Small intestine (tissue), 7 donors: ENCODE results near the gene TEDC1. TPM values are rescaled to one million over a fixed set of nuclear protein-coding genes. Genes with fewer than 3 reads are reported as not detected.

Experiments used
- DNase-seq, 2 donors: peaks; one replicate each; pipeline versions ENCODE4 v3.0.0 to v3.0.0-alpha.2; 2013
- FAIRE-seq: peaks from 2 replicates; lab custom pipeline; 2012; peaks lifted over from hg19 to GRCh38; lab: Jason Lieb, UNC
- H3K27ac ChIP-seq, 3 donors: one replicate each; pipeline ENCODE4 v1.5.1; 2013; ENCODE audit warnings: low read length in 2 of 3, mild to moderate bottlenecking in 2 of 3, control low read depth in 1 of 3, inconsistent platforms in 1 of 3, low read depth in 1 of 3, moderate library complexity in 1 of 3
- H3K27me3 ChIP-seq, 3 donors: one replicate each; pipeline ENCODE4 v1.6.1; 2013; ENCODE audit warnings: low read length in 3 of 3, inconsistent platforms in 1 of 3; ENCODE audit not compliant: control insufficient read depth in 3 of 3, insufficient read depth in 3 of 3
- H3K36me3 ChIP-seq, 3 donors: one replicate each; pipeline ENCODE4 v1.6.1; 2013; ENCODE audit warnings: low read length in 3 of 3, inconsistent platforms in 1 of 3, low read depth in 1 of 3, mild to moderate bottlenecking in 1 of 3, moderate library complexity in 1 of 3; ENCODE audit not compliant: control insufficient read depth in 3 of 3, insufficient read depth in 2 of 3
- H3K4me1 ChIP-seq, 3 donors: one replicate each; pipeline ENCODE4 v1.6.1; 2013; ENCODE audit warnings: low read length in 2 of 3, inconsistent platforms in 1 of 3, low read depth in 1 of 3, mild to moderate bottlenecking in 1 of 3, moderate library complexity in 1 of 3; ENCODE audit not compliant: control insufficient read depth in 3 of 3, insufficient read depth in 2 of 3
- H3K4me3 ChIP-seq, 3 donors: one replicate each; pipeline ENCODE4 v1.5.1; 2013; ENCODE audit warnings: low read length in 3 of 3, control low read depth in 1 of 3, inconsistent platforms in 1 of 3, low read depth in 1 of 3, mild to moderate bottlenecking in 1 of 3, moderate library complexity in 1 of 3
- H3K9me3 ChIP-seq, 2 donors: one replicate each; pipeline ENCODE4 v1.6.1; 2013; ENCODE audit warnings: low read depth in 1 of 2, low read length in 1 of 2; ENCODE audit not compliant: control insufficient read depth in 2 of 2, insufficient read depth in 1 of 2
- WGBS, 3 donors: extraction: QIAGEN DNeasy Blood & Tissue Kit; methylation state at CpG; one replicate each; pipeline ENCODE4 v1.1.7; 2013; 5-methylcytosine and 5-hydroxymethylcytosine counted together
- polyA plus RNA-seq, 4 donors: library from polyadenylated mRNA; stranded (reverse) in 3 of 4; unstranded in 1 of 4; fragments of 200-250 nt in 3 of 4; fragments of 120-200 nt in 1 of 4; gene quantifications; one replicate each; pipeline versions ENCODE4 v1.2.1 to v1.2.3, GENCODE V29; 2013
- donor health status: healthy with polysubstance abuse.
- donor health status: control.
- donor health status: control.
- donor health status: Bipolar disorder and iron deficiency.
- donor health status: healthy.

The TEDC1 gene
- polyA plus RNA-seq, 4 donors: 6.6 to 28.0 (median 23.8) TPM

DNA sequence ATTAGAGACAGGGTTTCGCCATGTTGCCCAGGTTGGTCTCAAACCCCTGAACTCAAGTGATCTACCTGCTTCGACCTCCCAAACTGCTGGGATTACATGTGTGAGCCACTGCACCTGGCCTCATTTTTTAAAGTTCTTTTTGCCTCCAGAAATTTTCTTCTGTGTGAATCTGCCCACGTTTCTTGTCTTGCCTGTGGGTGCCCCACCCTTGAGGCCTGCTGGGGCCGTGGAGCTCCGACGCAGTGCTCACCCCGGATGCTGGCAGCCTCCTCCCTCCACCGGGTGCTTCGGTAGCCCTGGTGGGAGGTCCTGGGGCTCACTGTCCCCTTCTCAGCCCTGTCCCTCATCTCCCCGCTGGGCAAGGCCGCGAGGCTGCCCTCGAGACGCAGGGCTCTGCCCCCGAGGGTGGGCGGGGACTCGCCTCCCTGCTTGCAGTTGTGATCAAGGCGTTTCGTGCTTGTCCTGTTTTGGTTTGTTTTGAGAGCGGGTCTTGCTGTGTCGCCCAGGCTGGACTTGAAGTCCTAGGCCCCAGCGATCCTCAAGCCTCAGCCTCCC, 35.9 kb upstream of the TEDC1 start:
- peaks cover 2 to 81% (median 4%) of the 10 kb centered on the region in 3 donors for H3K36me3 ChIP-seq
- no peak overlapping the region for H3K4me3 ChIP-seq
- peaks cover 0 to 12% (median 0%) of the 10 kb centered on the region in 3 donors for H3K4me1 ChIP-seq
- H3K27ac ChIP-seq: peak overlapping the region in 1 of 3 donors; percentile 48
- no peak for DNase-seq
- FAIRE-seq: no peak
- H3K27me3 ChIP-seq: no peaks in the 10 kb centered on the region
- no peaks in the 10 kb centered on the region for H3K9me3 ChIP-seq
- 92% methylated on average over 22 of the region's 22 CpGs for WGBS, 3 donors

DNA sequence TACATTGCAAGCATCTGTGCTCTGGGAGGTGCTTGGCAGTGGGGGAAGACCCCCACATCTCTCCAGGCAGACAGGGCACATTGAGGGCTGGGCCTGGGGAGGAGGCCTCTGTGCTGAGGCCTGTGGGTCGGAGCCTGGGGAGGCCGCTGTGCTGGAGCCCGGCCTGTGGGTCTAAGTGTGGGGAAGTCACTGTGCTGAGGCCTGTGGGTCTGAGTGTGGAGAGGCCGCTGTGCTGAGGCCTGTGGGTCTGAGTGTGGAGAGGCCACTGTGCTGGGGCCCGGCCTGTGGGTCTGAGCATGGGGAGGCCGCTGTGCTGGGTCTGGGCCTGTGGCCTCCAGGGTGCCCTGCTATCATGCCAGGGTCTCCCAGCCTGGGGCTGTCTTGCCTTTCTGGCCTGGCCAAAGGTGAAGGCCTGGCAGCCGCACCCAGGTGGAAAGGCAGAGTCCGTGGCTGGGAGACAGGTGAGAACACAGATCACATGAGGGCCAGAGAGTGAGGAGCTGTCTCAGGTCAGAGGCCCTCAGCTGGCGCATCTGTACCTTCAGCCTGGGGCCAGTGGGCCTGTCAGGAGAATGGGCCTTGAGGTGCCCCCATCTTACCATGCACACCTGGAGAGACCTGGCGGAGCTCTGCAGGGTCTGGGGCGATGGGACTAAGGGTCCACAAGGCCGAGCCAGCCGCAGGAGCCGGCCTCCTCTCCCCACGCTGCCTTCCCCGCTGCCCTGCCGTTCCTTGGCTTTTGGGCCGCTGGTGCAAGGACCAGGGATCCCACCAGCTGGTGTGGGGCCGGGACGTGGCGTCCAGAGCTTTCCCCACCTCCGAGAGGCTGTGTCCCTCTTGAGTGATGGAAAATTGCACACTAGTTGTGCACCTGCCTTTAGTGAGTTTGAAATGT, 35.0 kb upstream of the TEDC1 start:
- WGBS, 3 donors: 82 to 87% (median 83%) methylated on average over 22 of the region's 22 CpGs
- Histone ChIP-seq H3K4me1 (peaks cover 0 to 12% (median 0%) of the 10 kb centered on the region in 3 donors), H3K4me3 (no peak overlapping the region), H3K9me3 (no peaks in the 10 kb centered on the region), H3K27me3 (no peaks in the 10 kb centered on the region), H3K36me3 (peaks cover 4 to 81% (median 5%) of the 10 kb centered on the region in 3 donors), H3K27ac (peak overlapping the region in 2 of 3 donors; percentile 34 to 48)
- DNase-seq (peak; percentile 57 to 75), FAIRE-seq (no peak)

DNA sequence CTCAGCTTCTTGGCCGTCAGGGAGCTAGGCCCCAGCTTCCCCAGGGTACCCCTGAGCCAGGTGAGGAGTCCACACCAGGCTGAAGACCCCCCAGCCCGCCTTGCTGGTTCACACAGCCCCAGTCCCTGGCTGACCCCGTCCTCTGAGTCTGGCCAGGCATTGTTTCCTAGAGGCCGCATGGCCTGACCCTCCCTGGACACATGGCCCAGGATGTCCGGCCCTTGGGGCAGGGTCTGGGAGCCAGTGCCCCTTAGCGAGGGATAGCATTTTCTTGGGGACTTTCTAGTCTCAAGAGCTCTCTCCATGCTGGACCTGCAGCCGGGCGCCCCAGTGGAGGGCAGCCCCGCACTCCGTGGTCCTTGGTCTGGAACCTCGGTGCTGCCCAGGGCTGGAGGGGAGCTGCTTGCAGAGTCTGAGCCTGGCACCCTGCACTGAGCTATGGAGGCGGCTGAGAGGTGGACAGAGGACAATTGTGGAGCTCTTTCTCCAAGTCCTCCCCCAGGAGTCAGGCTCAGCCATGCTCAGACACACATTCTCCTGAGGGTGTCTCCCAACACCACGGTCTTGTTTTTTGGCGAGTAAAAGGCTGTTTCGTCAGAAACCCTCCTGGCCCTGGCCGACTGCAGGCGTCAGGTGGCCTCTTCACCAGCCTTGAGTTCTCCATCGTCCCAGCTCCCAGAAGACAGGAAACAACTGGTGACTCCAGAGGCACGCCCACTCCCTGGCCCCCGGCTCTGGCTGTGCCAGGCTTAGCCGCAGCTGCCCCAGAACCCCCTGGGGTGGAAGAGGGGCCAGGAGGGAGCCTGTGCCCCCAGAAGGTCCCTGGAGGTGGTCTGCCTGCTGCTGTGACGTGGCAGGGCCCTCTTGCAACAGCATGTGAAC, 34.1 kb upstream of the TEDC1 start:
- Histone ChIP-seq H3K4me1 (peaks cover 0 to 12% (median 0%) of the 10 kb centered on the region in 3 donors), H3K27ac (no peak overlapping the region), H3K4me3 (no peak overlapping the region), H3K9me3 (no peaks in the 10 kb centered on the region), H3K27me3 (no peaks in the 10 kb centered on the region), H3K36me3 (peaks cover 4 to 83% (median 5%) of the 10 kb centered on the region in 3 donors)
- FAIRE-seq: no peak
- 89 to 94% (median 90%) methylated on average over 22 of the region's 22 CpGs for WGBS, 3 donors
- no peak for DNase-seq

DNA sequence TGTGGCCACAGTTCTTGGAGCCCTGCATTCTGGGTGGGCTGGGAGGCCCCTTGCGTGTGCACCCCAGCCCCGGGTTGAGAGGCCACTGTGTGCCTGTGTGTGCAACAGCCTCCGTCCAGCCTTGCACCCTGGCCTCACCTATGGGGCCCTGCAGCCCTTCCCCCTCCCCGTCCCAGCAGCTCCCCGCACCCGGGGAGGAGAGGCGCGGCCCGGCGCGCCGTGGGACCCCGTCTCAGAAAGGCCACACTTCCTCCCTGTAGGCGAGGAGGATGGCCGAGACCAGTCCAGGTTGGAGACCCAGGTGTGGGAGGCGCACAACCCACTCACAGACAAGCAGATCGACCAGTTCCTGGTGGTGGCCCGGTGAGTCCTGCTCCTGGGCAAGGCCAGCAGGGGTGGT, 33.0 kb upstream of the TEDC1 start:
- H3K4me1 ChIP-seq: peaks cover 0 to 12% (median 0%) of the 10 kb centered on the region in 3 donors
- DNase-seq (no peak), FAIRE-seq (no peak)
- WGBS, 3 donors: 87 to 95% (median 88%) methylated on average over 15 to 18 of the region's 18 CpGs
- peaks cover 4 to 80% (median 5%) of the 10 kb centered on the region in 3 donors for H3K36me3 ChIP-seq
- H3K9me3 ChIP-seq: no peaks in the 10 kb centered on the region
- H3K4me3 ChIP-seq: no peak overlapping the region
- no peak overlapping the region for H3K27ac ChIP-seq
- H3K27me3 ChIP-seq: no peaks in the 10 kb centered on the region

DNA sequence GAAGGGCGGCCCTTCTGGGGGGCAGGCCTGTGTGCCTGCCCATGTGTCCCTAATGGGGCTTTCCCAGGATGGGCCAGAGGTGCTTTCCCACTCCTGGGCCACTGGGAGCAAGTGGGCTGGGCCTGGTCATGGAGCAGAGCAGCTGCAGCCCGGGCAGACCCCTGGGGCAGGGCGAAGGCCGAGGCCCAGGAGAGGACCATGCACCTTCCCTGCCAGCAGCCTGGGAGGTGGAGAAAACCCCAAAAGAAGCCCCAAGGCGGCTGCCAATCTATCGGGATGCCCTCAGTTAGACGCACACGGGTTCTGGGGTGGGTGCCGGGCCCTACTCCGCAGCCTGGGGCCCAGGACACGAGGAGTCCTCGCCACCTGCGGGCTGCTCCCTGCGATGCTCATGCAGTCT, 32.5 kb upstream of the TEDC1 start:
- FAIRE-seq (no peak), DNase-seq (no peak)
- WGBS, 3 donors: 85 to 99% (median 88%) methylated on average over 11 to 14 of the region's 14 CpGs
- no peak overlapping the region for H3K4me3 ChIP-seq
- no peaks in the 10 kb centered on the region for H3K9me3 ChIP-seq
- peaks cover 0 to 12% (median 0%) of the 10 kb centered on the region in 3 donors for H3K4me1 ChIP-seq
- no peak overlapping the region for H3K27ac ChIP-seq
- peaks cover 4 to 81% (median 5%) of the 10 kb centered on the region in 3 donors for H3K36me3 ChIP-seq
- H3K27me3 ChIP-seq: no peaks in the 10 kb centered on the region

DNA sequence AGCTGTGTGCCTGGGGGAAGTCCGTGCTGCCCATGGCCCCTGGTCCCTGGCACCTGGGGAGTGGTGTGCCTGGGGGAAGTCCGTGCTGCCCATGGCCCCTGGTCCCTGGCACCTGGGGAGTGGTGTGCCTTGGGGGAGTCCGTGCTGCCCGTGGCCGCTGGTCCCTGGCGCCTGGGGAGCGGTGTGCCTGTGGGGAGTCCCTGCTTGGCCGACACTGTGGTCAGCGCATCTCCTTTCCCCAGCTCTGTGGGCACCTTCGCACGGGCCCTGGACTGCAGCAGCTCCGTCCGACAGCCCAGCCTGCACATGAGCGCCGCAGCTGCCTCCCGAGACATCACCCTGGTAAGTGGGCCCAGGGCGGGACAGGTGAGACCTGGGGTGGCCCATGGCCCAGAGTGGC, 30.9 kb upstream of the TEDC1 start:
- Histone ChIP-seq H3K4me1 (peaks cover 0 to 12% (median 0%) of the 10 kb centered on the region in 3 donors), H3K27ac (no peak overlapping the region), H3K27me3 (no peaks in the 10 kb centered on the region), H3K36me3 (peaks cover 3 to 80% (median 7%) of the 10 kb centered on the region in 3 donors), H3K4me3 (no peak overlapping the region), H3K9me3 (no peaks in the 10 kb centered on the region)
- DNase-seq (no peak), FAIRE-seq (no peak)
- WGBS, 3 donors: 95 to 100% (median 97%) methylated on average over 15 to 17 of the region's 17 CpGs

DNA sequence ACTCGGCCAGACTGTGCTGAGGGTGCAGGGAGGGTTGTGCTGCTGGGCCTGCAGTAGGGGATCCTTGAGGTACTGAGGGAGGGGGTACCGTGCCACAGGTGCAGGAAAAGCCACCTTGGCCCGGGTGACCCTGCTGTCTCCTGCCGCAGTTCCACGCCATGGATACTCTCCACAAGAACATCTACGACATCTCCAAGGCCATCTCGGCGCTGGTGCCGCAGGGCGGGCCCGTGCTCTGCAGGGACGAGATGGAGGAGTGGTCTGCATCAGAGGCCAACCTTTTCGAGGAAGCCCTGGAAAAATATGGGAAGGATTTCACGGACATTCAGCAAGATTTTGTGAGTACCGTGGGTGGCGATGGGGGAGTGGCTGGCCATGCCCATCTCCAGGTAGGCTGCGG, 30.4 kb upstream of the TEDC1 start:
- no peak overlapping the region for H3K4me3 ChIP-seq
- peaks cover 3 to 80% (median 7%) of the 10 kb centered on the region in 3 donors for H3K36me3 ChIP-seq
- no peaks in the 10 kb centered on the region for H3K27me3 ChIP-seq
- FAIRE-seq: no peak
- peaks cover 0 to 9% (median 0%) of the 10 kb centered on the region in 3 donors for H3K4me1 ChIP-seq
- DNase-seq: no peak
- no peak overlapping the region for H3K27ac ChIP-seq
- H3K9me3 ChIP-seq: no peaks in the 10 kb centered on the region
- 93 to 94% (median 94%) methylated on average over 17 of the region's 17 CpGs for WGBS, 3 donors

DNA sequence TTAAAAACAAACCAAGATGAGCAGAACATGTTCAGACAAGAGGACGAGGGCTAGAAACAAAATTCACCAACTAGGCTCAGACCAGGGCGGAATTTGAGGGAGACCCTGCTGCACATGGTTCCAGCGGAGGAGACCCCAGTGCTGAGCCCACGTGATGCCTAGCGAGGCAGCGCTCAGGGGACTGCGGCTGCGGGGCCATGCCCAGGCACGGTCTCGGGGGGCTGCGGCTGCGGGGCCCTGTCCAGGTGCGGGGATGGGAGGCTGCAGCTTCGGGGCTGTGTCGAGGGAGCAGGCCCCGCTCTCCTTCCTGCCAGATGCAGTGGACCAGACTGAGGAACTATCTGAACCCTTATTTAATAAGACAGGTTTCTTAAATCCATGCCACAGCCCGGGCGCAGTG, 29.1 kb upstream of the TEDC1 start:
- Histone ChIP-seq H3K36me3 (peaks cover 5 to 79% (median 9%) of the 10 kb centered on the region in 3 donors), H3K4me3 (no peak overlapping the region), H3K9me3 (no peaks in the 10 kb centered on the region), H3K27me3 (no peaks in the 10 kb centered on the region), H3K27ac (no peak overlapping the region), H3K4me1 (no peaks in the 10 kb centered on the region)
- FAIRE-seq (no peak), DNase-seq (no peak)
- 96 to 97% (median 97%) methylated on average over 13 to 18 of the region's 18 CpGs for WGBS, 3 donors
